Ovary (tissue), 3 donors: ENCODE measurements around the gene INTS11.

Source experiments
- CTCF ChIP-seq, 3 donors: fragments of 450-650 bp in 2 of 3; fragments of 200-600 bp in 1 of 3; IDR thresholded peaks; one replicate each; pipeline versions ENCODE4 v1.5.1 to v1.8.0; 2016 to 2022; ENCODE audit warnings: antibody characterized with exemption in 3 of 3, mild to moderate bottlenecking in 1 of 3
- POLR2A ChIP-seq: fragments of 450-650 bp; IDR thresholded peaks from one replicate; pipeline ENCODE4 v1.6.1; 2017; ENCODE audit warnings: antibody characterized with exemption, mild to moderate bottlenecking, moderate library complexity
- donor health status: DM: no; HTN: no; CAD: no.

GRCh38 chr1:1359308-1359663 is 34.8 kb upstream of the INTS11 start:
- TF ChIP-seq CTCF (IDR thresholded peaks at IDR 0.05), result no peak
- TF ChIP-seq POLR2A, result no peak
